NCI-H82 (cell line): ENCODE measurements around the gene MAP4.
A peak's percentile ranks its signal among the peaks of the same experiment; 100 is the strongest.

Experiments
- DNase-seq: peaks from one replicate; lab custom pipeline; 2025; lab: John Stamatoyannopoulos, UW

Gene MAP4

DNA sequence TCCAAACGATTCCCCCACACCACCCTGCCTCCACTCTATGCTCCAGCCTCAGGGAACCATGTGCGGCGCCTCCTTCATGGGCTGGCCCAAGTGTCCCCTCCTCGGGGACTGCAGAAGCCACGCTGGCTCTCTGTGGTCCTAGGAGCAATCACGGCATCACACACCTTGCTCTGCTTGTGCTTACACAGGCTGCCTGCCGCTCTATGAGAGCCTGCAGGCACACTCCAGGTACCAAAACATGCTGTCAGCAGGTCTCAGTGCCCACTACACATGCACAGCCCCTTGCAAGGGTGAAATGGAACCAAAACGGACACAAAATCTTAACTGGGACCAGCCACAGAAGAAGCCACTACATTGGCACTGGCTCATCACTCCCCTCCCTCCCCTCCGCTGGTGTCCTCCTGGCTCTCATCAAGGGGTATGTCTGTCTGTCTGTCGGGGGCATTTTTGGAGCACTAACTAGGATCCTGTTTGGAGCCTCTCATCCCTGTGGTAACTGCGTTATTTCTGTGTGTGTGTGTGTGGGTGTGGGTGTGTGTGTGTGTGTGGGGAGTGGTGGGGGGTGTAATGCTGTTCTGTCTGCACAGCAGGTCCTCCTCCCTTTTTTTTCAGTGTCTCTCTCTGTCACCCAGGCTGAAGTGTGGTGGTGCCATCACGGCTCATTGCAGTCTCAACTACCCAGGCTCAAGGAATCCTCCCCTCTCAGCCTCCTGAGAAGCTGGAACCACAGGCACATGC lies 152.7 kb downstream of the MAP4 start:
- no peak for DNase-seq

DNA sequence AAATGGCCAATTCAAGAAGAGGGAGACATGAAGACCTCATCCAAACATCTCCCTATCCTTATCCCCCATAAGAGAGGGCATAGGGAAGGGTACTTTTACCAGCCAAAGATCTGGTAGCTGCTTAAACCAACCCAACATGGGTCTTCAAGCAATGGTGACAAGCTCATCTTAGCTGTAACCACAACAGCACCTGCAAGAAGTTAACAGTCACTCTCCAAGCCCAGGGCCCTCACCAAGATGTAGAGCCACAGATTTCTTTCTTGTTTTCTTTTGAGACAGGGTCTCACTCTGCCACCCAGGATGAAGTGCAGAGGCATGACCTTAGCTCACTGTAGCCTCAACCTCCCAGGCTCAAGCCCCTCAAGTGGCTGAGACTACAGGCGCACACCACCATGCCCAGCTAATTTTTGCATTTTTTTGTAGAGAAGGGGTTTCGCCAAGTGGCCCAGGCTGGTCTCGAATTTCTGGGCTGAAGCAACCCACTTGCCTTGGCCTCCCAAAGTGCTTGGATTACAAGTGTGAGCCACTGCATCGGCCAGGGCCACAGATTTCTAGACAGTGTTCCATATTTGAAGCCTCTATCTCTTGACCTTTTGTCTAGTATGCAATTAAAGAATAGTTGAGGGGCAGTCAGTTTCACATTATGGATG lies 156.1 kb downstream of the MAP4 start:
- no peak for DNase-seq

DNA sequence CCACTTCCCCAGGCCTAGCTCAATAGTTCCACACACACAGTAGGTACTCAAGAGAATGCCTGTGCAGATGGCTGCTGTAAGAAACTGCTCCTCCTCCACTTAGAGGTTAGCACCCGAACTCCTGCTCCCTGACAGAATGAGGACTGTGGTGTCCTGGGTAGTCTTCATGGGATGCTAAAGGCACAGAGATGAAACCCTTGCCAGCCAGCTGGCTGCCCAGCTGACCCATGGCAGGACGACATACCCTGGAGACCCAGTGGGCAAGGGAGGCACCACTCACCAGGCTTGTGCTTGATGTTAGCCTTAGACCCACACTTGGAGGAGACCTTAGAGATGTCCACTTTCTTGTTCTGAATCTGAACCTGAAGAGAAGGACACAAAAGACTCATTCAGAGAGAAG lies 159.1 kb downstream of the MAP4 start:
- no peak for DNase-seq

- no peak for DNase-seq
These were observed 159.5 kb downstream of the MAP4 start for GRCh38 chr3:47856669-47857068.

GRCh38 chr3:47855461-47856383 lies 160.5 kb downstream of the MAP4 start:
- DNase-seq = no peak

- no peak for DNase-seq
These were observed 161.3 kb downstream of the MAP4 start for GRCh38 chr3:47854720-47855455.

DNA sequence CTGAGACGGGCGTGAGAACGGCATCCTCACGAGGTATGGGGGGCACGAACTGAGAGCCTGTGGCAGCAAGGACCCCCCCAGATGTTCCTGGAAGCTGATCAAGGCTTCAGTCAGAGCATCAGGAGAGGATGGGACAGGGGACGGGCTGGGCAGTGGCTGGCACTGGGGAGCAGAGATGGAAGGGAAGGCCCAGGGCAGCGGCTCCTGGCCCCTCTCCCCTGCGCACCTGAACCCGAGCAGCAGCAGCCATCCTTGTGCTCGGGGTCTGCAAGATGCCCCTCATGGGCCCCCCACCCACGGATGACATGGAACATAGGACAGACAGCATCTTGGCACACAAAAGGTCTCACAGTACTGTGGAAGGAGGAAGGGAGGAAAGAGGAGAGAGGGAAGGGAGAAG lies 161.9 kb downstream of the MAP4 start:
- no peak for DNase-seq

- no peak for DNase-seq
These were observed 163.3 kb downstream of the MAP4 start for GRCh38 chr3:47852604-47853602.

GRCh38 chr3:47851888-47852603 lies 164.2 kb downstream of the MAP4 start:
- DNase-seq = no peak

GRCh38 chr3:47850564-47851410 lies 165.4 kb downstream of the MAP4 start:
- DNase-seq = no peak

DNA sequence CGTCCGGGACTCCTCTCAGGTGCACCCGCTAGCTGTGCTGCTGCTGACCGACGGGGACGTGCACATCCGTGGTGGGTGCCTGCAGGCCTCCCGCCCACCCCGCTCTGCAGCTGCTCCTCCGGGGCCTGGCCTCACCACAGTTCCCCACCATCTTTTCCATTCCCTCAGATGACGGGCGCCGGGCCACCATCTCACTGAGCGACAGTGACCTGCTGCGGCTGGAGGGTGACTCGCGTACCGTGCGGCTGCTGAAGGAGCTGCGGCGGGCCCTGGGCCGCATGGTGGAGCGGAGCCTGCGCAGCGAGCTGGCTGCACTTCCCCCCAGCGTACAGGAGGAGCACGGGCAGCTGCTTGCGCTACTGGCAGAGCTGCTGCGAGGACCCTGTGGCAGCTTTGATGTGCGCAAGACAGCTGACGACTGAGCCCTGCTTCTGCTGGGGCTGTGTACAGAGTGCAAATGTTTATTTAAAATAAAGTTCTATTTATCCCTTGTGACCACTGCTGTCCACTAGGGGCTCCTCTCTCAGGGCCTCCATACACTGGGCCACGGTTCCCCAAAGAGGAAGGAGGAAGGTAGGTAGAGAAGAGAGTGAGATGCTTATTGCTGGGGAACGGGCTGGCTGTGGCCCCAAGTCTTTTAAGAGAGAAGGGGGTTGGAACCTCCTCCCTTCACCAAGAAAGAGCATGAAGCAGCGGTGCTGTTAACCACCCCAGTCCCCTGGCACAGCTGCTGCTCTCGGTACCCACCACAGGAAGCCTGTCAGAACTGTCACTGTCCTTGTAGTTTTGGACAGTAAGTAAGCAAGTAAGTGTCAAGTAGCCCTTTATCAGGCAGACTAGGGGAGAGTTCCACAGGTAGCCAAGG lies 166.3 kb downstream of the MAP4 start:
- peak; percentile 34 for DNase-seq

- DNase-seq = no peak
These were observed 167.0 kb downstream of the MAP4 start for GRCh38 chr3:47849186-47849698.

GRCh38 chr3:47848599-47849117 lies 167.6 kb downstream of the MAP4 start:
- no peak for DNase-seq

DNA sequence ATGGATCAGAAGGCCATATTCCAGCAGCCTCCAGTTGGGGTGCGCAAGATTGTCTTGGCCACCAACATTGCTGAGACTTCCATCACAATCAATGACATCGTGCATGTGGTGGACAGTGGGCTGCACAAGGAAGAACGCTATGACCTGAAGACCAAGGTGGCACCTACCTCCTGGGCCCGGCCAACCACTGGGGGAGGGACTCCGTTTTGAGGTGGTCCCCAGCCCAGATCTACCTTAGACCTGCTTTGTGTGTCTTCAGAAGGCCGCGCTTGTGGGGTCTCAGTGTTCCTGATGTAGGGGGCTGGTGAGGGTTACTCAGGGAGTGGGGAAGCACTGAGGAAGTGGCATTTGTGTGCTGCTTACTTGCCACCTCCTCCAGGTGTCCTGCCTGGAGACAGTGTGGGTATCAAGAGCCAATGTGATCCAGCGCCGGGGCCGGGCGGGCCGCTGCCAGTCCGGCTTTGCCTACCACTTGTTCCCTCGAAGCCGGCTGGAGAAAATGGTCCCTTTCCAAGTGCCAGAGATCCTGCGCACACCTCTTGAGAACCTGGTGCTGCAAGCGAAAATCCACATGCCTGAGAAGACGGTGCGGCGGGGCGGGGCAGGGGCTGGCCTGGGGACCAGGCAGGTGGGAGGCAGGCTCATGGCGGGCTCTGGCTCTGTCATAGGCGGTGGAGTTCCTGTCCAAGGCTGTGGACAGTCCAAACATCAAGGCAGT lies 168.3 kb downstream of the MAP4 start:
- no peak for DNase-seq

DNA sequence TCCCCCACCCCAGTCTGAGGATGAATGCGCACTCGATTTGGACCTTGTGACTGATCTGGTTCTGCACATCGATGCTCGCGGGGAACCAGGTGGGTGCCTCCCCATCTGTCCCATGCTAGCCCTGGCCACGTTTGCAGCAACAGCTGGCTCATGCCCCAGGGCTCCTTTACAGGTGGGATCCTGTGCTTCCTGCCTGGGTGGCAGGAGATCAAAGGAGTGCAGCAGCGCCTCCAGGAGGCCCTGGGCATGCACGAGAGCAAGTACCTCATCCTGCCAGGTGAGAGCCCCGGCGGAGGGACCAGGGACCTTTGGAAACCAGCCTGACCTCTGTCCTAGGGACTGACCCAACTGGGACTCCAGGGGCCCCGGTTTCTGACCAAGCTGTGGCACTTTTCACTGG lies 169.0 kb downstream of the MAP4 start:
- no peak for DNase-seq

- DNase-seq = no peak
These were observed 169.4 kb downstream of the MAP4 start for GRCh38 chr3:47846880-47847248.
